ENCODE measurements around the gene LRRIQ4.

LRRIQ4 gene

DNA sequence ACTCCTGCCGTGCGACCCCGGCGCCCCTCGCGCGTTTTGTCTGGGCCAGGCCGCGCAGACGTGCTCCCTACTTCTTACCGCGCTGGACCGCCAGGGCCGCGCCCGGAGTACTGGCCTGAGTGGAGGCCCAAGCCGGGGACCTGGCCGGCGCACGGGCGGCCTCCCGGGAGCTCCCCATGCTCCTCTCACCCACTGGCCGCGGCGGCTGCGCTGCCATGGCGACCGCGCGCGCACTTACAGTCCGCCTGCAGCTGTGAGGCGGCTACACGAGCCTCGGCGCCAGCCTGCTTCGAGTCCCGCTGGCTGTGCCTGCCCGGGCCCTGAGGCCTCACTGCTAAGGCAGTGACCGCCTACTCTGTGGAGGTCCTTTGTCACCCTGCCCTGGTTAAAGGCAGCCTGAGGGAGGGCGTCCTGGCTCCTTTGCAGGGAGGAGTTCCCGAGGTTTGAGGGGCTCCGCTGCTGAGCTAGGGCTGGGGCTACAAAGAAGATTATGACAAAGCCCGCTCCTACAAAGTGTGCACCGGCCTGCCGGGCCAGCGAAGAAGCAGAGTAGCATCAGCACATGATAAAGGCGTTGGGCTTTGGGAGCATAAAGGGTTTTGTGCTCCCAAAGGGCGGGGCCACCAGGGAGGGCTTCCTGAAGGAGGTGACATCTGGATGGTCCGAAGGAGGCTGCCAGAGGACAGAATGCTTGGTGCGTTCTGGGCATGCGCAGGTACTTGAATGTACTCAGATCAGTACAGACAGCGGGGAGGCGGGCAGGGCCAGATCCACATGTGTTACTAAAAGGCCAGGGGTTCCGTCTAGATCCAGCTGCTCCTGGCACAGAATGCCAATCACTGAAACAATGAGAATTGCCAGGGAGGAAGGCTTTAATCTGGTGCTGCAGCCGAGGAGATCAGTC, at the start of gene LRRIQ4, which contains the start of gene LRRC34:
LRRIQ4 (plus strand) TSS at position 539 of the 904 bp plus-strand sequence. CDS start 9,052 bp downstream, outside the sequence.
LRRC34 (minus strand) TSS at position 573 of the 904 bp plus-strand sequence; CDS start at position 217, 356 bp downstream.
- DNase-seq: peak; percentile 88

DNA sequence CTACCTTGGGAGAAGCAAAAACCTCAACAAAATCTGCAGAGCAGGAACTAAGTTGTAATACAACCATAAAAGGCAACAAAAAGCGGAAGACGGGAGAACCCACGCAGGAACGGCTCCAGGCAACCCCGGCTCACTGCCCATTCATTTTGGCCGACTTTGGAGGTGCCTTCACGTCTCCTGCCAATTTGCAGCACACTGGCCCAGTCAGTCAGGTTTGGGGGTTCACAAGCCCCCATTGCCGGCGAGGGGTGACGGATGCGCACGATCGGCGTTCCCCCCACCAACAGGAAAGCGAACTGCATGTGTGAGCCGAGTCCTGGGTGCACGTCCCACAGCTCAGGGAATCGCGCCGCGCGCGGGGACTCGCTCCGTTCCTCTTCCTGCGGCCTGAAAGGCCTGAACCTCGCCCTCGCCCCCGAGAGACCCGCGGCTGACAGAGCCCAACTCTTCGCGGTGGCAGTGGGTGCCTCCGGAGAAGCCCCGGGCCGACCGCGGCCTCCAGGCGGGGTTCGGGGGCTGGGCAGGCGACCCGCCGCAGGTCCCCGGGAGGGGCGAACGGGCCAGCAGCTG, 48.3 kb upstream of the LRRIQ4 start:
- DNase-seq: peak; percentile 77

DNA sequence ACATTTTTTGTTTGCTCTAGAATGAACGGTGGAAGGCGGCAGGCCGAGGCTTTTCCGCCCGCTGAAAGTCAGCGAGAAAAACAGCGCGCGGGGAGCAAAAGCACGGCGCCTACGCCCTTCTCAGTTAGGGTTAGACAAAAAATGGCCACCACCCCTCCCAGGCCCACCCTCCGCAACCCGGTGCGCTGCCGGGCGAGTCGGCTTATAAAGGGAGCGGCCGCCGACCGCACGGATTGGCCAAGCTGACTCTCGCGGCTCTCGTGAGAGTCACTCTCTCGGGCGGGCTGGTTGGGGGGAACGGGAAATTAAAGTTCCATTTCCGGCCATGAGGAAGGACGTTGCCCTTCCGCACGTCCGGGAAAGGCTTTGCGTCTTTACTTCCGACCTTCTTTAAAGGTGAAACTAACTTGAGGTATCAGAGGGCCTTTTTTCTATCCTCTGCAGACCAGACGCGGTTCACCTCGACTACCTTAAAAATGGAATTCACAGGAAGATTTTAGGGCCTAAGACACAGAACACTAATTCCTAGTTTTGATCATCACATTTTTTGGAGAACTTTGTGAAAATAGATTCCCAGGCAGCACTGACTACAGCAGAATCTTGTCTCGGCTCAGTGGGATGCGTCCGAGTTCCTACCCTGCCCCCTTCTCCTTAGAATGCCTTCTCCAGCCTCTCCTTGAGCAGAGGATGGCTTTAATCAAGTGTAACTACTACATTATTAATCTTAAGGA, 47.6 kb upstream of the LRRIQ4 start, which contains the start of gene TERC:
TERC (minus strand) TSS at position 179 of the 731 bp plus-strand sequence.
- peak; percentile 96 for DNase-seq

DNA sequence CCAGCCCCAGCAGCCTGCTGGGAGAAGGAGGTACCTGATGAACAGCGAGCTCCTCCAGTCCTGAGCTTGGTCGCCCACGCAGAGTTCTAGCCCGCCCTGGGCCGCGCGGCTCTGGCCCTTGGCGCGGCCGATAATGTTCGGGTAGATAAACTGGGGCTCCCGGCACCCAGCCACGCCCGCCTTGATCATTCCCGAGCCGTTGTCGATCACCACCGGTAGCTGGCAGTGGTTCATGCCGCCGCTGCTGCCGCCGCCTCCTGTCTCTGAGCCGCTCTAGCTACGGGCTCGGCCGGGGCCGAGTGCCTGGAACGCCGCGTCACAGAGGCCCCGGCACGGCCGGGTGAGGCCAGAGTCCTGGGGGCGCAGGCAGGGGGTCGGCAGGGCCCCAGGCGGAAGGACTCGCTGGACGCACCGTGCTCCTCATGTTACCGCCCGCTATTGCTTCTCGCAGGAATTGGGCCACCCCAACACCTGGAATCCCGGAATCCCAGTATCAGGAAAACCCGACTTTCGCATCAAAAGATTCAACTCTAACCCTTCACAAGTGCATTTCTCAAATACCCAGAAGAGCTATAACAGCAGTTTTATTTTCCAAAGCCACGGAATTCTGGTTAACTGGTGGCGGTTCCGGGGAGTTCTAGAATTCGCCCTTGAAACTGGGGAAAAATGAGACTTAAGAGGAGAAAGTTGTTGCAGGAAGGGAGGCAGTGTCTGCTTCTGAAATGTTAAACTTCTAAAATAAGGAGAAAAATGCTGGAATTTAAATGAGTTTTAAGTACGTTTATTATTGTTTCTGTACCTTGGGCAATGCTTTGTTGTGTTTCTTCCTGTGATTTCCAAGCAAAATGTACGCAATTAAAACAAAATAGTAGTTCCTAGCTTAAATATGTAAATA, 43.1 kb upstream of the LRRIQ4 start, which contains the start of gene ACTRT3:
ACTRT3 (minus strand) TSS at position 275 of the 895 bp plus-strand sequence; CDS start at position 234, 41 bp downstream.
- peak; percentile 75 for DNase-seq

DNA sequence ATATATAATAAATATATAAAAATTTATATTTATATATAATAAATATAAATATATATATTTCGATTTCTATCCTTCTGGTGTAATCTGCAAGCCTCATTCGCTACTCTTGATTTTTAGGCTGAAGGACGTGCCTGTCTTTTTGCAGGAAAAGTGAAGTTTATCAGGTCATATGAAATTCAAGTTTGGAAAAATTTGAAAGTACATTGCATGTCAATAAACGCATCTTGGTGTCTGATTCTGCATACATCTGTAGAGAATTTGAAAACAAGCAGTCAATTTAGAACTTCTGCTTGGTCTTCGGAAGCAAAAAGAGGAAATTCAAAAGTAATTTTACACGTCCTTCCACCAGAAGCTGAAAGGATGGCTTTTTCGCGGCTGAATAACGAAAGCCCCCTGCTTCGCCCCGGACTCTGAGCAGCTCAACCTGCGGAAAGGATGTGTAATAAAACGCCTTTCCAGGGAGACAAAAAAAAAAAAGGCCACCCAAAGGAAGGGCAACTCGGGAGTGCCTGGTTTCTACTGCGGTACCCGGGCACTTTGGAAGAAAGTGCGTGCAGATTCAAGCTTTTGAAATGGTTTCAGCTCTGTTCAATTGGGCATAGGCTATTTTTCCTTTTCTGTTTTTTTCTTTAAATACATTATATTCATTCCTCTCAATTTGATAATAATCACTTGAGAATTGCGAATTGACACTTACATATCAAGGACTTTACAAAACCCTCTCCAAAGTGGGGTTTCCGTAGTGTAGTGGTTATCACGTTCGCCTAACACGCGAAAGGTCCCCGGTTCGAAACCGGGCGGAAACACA, 41.0 kb upstream of the LRRIQ4 start:
- DNase-seq: peak; percentile 87

DNA sequence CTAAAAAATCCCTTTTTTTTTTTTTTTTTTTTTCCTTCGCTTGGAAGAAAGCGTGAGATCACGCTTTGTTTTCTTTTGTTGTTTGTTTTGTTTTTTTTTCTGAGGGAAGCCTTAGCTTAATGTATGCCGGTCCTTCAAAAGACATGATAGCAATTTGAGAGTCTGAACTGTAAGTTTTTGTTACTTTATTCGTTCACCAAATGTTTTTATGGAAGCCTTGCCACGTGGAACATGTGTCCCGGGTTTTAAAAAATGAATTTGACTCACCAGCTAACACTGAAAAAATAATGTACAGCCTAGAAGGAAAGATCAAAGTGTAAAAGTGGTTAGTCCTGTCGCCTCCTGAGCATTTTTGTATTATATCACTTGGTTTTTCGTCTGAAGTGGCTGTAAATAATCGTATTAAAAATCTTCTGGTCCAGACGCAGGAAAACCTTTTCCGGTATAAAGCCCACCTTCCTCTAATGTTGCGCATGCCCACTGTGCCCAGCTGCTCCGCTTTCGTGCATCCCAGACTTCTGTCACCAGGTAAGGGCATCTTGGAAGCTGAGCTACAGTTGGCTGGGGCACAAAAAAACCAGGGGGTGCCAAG, 40.3 kb upstream of the LRRIQ4 start:
- peak; percentile 70 for DNase-seq

DNA sequence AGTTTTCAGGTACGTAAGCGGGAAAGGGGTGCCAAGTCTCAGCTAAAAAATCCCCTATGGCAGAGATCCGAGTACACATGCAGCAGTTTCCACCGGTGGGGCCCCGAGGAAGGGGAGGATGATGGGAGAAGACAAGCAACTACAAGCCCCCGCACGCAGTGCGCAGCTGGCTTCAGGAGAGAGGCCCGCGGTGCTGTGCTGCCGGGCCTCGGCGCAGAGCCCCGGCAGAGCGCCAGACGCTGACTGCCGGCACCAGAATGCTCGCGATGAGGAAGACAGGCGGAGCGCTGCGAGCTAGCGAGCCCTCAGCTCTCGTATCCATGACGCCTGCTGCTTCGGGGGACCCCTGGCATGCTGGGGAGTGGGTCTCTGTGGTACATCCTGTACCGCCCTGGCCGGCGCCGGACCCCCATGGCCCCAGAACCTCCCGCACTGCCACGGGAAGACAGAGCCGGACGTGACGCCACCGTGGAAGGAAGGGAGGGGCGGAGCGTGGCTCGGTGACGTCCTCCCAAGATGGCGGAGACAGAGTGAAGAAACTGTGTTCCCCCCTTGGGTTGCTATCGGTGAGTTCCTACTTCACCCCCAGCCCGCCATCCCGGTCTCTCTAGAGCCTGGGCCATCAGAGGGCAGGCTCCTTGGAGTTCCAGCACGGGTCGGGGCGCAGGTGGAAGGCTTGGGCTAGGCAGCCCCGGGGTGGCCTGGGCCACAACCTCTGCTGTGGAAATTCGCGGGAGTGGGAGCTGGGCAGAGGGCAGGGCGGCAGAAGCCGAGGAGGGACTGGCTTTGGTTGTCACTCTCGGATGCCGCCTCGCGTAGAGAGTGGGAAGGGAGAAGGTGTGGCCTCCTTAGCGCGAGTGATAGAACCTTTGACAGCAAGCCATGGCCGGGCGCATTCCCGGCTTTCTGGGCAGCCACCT, 39.5 kb upstream of the LRRIQ4 start, which contains the start of gene MYNN:
MYNN (plus strand) TSS at position 500 of the 920 bp plus-strand sequence. CDS start 900 bp downstream, outside the sequence.
- DNase-seq: peak; percentile 94

DNA sequence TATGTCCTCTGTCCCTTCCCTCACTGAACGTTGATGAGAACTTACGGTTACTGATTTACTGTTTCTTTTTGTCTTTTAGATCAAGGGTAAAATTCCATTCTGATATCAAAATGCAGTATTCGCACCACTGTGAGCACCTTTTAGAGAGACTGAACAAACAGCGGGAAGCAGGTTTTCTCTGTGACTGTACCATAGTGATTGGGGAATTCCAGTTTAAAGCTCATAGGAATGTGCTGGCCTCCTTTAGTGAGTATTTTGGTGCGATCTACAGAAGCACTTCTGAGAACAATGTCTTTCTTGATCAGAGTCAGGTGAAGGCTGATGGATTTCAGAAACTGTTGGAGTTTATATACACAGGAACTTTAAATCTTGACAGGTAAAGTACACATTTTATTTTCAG, 38.5 kb upstream of the LRRIQ4 start:
- DNase-seq: no peak

DNA sequence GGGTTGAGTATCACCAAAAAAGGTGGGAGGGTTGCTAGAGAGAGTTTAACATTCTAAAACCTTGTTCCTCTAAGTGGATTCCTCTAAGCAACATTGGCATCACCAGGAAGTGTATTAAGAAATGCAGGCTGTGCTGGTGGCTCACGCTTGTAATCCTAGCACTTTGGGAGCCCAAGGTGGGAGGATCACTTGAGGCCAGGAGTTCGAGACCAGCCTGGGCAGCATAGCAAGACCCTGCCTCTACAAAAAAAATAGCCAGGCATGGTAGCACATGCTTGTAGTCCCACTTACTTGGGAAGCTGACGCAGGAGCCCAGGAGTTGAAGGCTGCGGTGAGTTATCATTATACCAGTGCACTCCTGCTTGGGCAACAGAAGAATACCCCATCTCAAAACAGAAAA, 34.8 kb upstream of the LRRIQ4 start:
- DNase-seq: no peak

DNA sequence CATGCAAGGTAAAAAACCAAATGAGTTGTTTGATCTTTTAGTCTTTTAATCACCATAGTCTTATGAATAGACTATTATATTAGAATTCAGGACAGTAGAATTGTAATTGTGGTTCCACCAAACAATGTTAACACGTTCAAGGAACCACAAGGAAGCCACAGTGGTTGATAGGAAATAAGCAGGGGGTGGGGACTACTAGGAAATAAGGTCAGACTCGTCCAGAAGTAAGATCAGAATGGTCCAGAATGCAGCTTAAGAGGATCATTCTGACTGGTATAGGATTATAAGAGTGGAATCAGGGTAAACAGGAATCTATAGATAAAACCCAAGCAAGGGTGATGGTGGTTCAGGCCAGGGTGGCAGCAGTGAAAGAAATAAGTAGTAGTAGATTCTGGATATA, 31.9 kb upstream of the LRRIQ4 start:
- peak; percentile 41 for DNase-seq

DNA sequence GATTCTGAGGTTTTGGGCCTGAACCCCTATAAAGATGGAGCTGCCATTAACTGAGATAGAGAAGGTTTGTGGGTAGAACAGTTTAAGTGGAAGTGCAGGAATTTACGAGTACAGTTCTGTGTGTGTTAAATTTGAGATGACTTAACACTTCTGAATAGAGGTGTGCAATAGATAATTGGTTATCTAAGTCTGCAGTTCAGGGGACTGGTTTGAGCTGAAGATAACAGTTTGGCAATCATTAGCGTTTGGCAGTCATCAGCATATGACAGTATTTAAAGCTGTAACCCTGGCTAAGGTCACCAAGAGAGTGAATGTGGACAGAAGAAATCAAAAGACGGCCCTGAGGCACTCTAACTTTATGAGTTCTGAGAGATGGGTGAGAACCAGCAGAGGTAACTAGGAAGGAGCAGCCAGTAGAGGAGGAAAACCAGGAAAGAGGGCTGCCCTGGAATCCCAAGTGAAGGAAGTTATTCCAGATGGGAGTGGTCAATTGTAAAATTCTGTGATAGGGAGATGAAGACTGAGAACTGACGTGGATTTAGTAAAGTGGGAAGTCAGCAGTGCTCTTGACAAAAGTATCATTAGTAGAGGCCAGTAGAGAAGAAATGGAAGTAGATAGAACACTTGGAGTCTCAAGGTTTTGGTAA, 31.3 kb upstream of the LRRIQ4 start:
- DNase-seq: no peak

DNA sequence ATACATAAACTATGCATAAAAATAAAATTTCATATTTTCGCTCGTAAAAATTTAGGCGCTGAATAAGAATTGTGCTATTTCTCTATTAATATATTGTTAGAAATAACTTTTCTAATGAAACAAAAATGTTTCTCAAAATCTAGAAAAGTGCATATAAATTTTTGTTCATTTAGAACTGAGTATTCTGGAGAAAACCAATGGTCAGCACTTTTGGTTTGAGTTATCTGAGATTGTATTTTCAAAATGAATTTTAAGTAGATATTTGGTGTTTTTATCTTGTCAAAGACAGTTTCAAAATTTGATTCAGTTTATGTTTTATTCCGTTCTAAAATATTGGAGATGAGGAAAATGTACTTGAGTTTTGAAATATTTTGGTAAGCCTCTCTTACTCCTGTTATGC, 25.6 kb upstream of the LRRIQ4 start:
- no peak for DNase-seq

DNA sequence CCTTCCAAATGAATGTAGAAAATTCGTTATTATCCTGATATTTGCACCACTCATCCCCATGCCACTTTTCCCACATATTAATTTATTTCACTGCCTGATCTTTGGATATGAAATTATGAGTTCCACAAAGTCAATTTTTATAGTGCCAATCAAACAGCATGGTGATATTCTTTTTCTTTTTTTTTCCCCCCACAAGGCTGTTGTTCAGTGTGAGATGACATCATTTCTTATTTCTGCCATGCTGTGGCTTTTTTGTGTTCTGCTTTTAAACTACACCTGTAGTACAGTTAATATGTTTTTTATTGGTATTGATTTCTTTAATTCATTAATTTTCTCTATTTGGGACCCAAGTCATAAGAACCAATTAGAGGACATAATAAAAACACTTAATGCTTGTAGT, 24.9 kb upstream of the LRRIQ4 start:
- DNase-seq: no peak

DNA sequence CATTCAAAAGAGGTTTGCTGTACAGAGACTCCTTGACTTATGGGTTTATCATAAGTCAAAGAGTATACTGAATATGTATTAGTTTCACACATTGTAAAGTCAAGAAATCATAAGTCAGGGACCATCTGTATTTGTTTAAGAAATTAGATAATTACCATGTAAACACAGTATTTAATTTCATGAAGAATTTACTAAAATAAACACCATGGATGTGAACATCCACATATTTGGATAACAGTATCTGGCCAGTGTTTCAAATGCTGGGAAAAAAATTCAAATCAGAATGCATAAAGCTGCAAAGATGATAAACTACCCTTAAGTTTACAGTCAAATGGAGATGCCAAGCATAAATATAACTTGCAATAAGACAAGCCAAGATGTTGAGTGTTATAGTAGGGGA, 22.5 kb upstream of the LRRIQ4 start:
- no peak for DNase-seq

DNA sequence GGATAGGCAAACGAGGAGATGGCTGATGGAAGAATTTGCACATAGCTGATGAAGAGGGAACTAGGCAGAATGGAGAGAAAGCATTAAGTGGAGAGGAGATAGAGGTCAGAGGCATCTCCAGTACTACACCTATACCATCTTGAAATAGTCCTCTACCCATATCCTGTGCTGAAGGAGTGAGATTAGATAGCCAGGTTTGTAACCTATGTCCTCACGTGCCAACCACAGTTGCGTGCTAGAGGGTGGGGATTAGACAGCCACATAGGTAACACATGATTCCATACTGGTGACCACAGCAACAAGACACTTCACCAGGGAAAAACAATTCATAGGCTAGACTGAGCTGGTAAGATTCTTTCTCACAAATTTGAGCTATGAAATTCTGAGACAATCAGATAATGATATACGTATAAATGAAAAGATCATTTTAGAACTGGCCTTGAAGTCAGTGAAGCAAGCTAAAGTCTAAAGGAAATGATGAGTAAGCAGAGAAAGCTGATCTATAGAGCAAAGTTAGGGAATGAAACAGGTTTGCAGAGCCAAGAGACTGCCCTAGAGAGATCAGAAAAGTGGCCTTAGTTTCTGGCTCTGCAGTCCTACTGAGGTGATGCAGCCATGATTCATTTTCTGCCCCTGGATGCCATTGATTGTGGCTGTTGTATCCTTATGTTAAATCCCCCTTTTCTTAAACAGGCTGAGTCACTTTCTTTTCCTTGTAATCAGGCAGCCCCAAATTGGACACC, 21.8 kb upstream of the LRRIQ4 start:
- DNase-seq: no peak

DNA sequence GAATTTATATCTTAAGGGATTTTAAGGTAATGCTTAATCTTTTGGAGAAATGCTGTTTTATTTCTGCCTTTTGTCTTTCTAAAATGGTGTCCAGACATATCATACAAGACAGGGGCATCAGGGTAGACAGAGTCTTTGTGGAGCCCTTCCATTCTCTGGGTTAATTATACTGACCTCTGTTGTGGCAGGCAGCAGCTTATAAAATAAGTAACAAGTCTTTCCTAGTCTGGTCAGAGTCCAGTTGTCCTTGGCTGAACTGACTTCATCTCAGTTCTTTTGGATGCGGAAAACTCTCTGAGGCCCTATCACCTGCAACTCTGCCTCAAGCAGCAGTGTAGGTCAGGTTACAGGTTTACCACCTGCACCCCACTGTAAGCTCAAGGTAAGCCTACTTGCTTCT, 20.3 kb upstream of the LRRIQ4 start:
- no peak for DNase-seq

DNA sequence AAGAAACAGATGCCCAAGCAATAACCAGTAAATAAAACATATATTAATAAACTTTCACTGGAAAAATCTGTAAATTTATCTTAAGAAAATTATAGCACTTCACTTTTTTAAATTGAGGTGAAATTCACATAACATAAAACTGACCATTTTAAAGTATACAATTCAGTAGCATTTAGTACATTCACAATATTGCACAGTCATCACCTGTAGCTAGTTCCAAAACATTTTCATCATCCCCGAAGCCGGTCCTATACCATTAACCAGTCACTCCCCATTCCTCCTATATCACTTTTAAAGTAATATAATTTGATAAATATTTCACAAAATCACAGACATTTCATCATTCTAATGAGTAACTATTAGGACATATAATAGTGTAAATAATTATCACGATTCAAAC, 8.0 kb upstream of the LRRIQ4 start:
- DNase-seq: no peak

DNA sequence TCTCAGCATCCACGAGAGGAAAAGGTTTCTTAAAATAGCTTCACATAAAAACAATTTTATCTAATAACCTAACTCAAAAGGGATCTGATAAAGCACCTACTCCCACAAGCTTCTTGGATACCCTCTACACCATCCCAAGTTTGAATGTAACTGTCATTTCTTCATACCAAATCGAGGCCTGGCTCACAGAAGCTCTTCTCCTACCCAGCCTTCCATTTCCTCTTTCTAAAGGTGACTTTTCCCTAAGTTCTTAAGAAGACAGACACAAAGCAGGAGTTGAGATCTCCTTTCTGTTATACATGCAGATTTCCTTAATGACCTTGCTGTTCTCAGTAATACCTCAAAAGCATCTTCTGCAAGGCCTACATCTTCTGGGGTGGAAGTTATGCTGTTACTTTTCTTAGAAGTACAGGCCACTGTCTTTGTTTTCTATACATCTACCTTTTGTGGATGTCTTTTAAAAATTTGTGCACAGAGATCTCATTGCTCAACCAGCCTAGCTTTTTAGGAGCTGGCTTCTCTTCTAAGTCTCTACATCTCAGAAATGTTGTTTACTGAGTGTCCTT, 3.4 kb upstream of the LRRIQ4 start:
- DNase-seq: no peak

All from activated CD4-positive, alpha-beta T cell treated with anti-CD3 and anti-CD28 coated beads, Interleukin-2, Interleukin-6, amounts not matched to agents 100 ng/mL and 50 ng/mL, durations not matched to agents 16 hours and 8 hours (primary cell).